PC-3 (cell line): ENCODE measurements around the gene ORMDL3.

Experiments
- CTCF ChIP-seq: fragments of 300-600 bp; sonication (generic); conservative IDR thresholded peaks from 2 replicates; pipeline ENCODE4 v1.5.1; 2017; ENCODE audit warnings: antibody characterized with exemption, low read depth, mild to moderate bottlenecking, low read length
- EZH2 ChIP-seq: fragments of 300-600 bp; sonication (generic); IDR thresholded peaks from one replicate; pipeline ENCODE4 v1.6.1; 2017; ENCODE audit warnings: antibody characterized with exemption, mild to moderate bottlenecking, low read length; ENCODE audit not compliant: unreplicated experiment

GRCh38 chr17:39954876-39955275, 27.5 kb upstream of the ORMDL3 start:
- TF ChIP-seq CTCF (no peak), EZH2 (no peak)
